GM12875 (cell line): ENCODE data around the gene DENND1A.

Experiments
- H3K4me3 ChIP-seq: one replicate; pipeline ENCODE4 v1.5.1; 2011; ENCODE audit warnings: low read depth, low read length, control low read depth
- TF ChIP-seq, protein P1 (sequence below): IDR thresholded peaks from 2 replicates; pipeline ENCODE4 v1.5.1; 2011; ENCODE audit warnings: low read depth, mild to moderate bottlenecking, control low read depth, inconsistent platforms, low read length, moderate library complexity, borderline replicate concordance; ENCODE audit not compliant: insufficient read depth

Gene DENND1A

DNA sequence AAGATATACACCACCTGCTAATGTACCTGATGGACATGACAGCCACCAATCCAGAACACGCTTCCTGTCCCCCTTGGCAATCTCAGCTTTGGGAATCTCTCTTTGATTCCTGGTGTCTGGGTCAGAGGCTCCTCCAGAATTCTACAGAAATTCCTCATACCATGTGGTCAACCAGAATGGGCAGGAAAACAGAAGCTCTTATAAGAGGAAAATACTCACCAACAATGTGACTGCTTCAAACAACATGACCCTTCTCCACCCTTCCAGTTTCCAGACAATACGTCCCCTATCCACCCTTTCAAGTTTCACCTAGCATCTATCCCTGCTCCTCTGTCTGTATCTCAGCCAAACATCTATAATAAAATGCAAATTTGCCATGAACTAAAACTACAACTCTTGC lies 247.2 kb downstream of the DENND1A start:
- TF ChIP-seq, protein P1, sequence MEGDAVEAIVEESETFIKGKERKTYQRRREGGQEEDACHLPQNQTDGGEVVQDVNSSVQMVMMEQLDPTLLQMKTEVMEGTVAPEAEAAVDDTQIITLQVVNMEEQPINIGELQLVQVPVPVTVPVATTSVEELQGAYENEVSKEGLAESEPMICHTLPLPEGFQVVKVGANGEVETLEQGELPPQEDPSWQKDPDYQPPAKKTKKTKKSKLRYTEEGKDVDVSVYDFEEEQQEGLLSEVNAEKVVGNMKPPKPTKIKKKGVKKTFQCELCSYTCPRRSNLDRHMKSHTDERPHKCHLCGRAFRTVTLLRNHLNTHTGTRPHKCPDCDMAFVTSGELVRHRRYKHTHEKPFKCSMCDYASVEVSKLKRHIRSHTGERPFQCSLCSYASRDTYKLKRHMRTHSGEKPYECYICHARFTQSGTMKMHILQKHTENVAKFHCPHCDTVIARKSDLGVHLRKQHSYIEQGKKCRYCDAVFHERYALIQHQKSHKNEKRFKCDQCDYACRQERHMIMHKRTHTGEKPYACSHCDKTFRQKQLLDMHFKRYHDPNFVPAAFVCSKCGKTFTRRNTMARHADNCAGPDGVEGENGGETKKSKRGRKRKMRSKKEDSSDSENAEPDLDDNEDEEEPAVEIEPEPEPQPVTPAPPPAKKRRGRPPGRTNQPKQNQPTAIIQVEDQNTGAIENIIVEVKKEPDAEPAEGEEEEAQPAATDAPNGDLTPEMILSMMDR, result no peak

GRCh38 chr9:123680352-123680751 lies 249.6 kb downstream of the DENND1A start:
- no peak overlapping the region for H3K4me3 ChIP-seq
- TF ChIP-seq, protein P1, result no peak

More for the DNA sequence above, 247.2 kb downstream of the DENND1A start:
- H3K4me3 ChIP-seq, result no peak overlapping the region

- TF ChIP-seq, protein P1, result no peak
- no peak overlapping the region for H3K4me3 ChIP-seq
These were observed 250.5 kb downstream of the DENND1A start for GRCh38 chr9:123679330-123679987.

- TF ChIP-seq, protein P1, result no peak
- no peak overlapping the region for H3K4me3 ChIP-seq
These were observed 251.0 kb downstream of the DENND1A start for GRCh38 chr9:123678878-123679329.

GRCh38 chr9:123678038-123678877 lies 251.7 kb downstream of the DENND1A start:
- H3K4me3 ChIP-seq, result no peak overlapping the region
- TF ChIP-seq, protein P1, result no peak

DNA sequence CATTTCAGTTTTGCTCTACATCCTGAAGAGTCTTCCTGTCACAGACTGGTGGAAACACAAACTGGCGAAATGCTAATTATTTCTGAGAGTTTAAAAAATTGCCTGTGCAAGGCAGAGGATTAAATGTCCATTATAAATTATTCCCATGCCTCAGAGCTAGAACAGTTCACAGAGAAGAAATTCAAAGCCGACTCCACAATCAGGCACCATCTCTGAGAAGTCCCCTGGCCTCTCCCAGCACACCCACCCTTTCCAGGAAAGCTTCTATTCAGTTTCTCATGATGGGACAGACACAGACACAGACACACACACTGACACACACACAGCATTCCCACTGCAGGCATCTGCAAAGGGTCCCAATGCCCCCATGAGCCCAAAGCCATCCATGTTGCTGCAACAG lies 253.1 kb downstream of the DENND1A start:
- no peak overlapping the region for H3K4me3 ChIP-seq
- TF ChIP-seq, protein P1, result no peak
